Measurements from ENCODE around the gene WASF3. TPM values are rescaled to one million over a fixed set of nuclear protein-coding genes. Genes with fewer than 3 reads are reported as not detected.

Gene WASF3
- total RNA-seq, 4 donors from 2014 or later = 5.4 to 11.6 (median 7.6) TPM

GRCh38 chr13:26707122-26708006, 149.9 kb downstream of the WASF3 start:
- DNase-seq (no peak), ATAC-seq (no peak)
- in situ Hi-C loops (cut with MboI; ENCODE audit: low sequenced_read_pairs in 4 of 4) (loop anchor here in 1 of 4 donors (25.0 kb wide), 1 partner anchor 230 kb away; no protein-coding TSS in a partner anchor), intact Hi-C loops (cut with DNase I; ENCODE audit: low total_unique reads) (no loop called here)
- Histone ChIP-seq H3K27me3 (no peaks in the 10 kb centered on the region), H3K36me3 (no peaks in the 10 kb centered on the region), H3K9me3 (no peaks in the 10 kb centered on the region), H3K4me3 (no peak overlapping the region), H3K4me1 (no peaks in the 10 kb centered on the region), H3K27ac (no peak overlapping the region)
- TF ChIP-seq POLR2A (IDR thresholded peaks at IDR 0.05) (no peak), CTCF (IDR thresholded peaks at IDR 0.05 in 4 of 5, conservative IDR thresholded peaks at IDR 0.05 in 1 of 5) (peak in 2 of 5 experiments; percentile 25 to 38)

GRCh38 chr13:26708007-26708297, 150.5 kb downstream of the WASF3 start:
- H3K36me3 ChIP-seq = no peaks in the 10 kb centered on the region
- no peaks in the 10 kb centered on the region for H3K27me3 ChIP-seq
- ATAC-seq (no peak), DNase-seq (no peak)
- H3K4me1 ChIP-seq = no peaks in the 10 kb centered on the region
- intact Hi-C loops (cut with DNase I; ENCODE audit: low total_unique reads) = no loop called here
- no peaks in the 10 kb centered on the region for H3K9me3 ChIP-seq
- no peak overlapping the region for H3K4me3 ChIP-seq
- in situ Hi-C loops (cut with MboI; ENCODE audit: low sequenced_read_pairs in 4 of 4) = loop anchor here in 1 of 4 donors (25.0 kb wide), 1 partner anchor 229 kb away; no protein-coding TSS in a partner anchor
- H3K27ac ChIP-seq = no peak overlapping the region
- no peak for TF ChIP-seq POLR2A (IDR thresholded peaks at IDR 0.05)
- TF ChIP-seq CTCF (IDR thresholded peaks at IDR 0.05 in 4 of 5, conservative IDR thresholded peaks at IDR 0.05 in 1 of 5) = no peak

- Histone ChIP-seq H3K27me3 (no peaks in the 10 kb centered on the region), H3K36me3 (no peaks in the 10 kb centered on the region), H3K4me1 (no peaks in the 10 kb centered on the region), H3K9me3 (no peaks in the 10 kb centered on the region), H3K4me3 (no peak overlapping the region), H3K27ac (no peak overlapping the region)
- intact Hi-C loops (cut with DNase I; ENCODE audit: low total_unique reads) (no loop called here), in situ Hi-C loops (cut with MboI; ENCODE audit: low sequenced_read_pairs in 4 of 4) (loop anchor here in 1 of 4 donors (25.0 kb wide), 1 partner anchor 228 kb away; no protein-coding TSS in a partner anchor)
- TF ChIP-seq CTCF (IDR thresholded peaks at IDR 0.05 in 4 of 5, conservative IDR thresholded peaks at IDR 0.05 in 1 of 5) = no peak
- ATAC-seq = no peak
- DNase-seq = no peak
These were observed 152.0 kb downstream of the WASF3 start for GRCh38 chr13:26709461-26709860.

- H3K27me3 ChIP-seq = no peaks in the 10 kb centered on the region
- H3K9me3 ChIP-seq = no peaks in the 10 kb centered on the region
- H3K4me1 ChIP-seq = no peaks in the 10 kb centered on the region
- ATAC-seq (no peak), DNase-seq (no peak)
- no peaks in the 10 kb centered on the region for H3K36me3 ChIP-seq
- TF ChIP-seq POLR2A (IDR thresholded peaks at IDR 0.05) (no peak), CTCF (IDR thresholded peaks at IDR 0.05 in 4 of 5, conservative IDR thresholded peaks at IDR 0.05 in 1 of 5) (no peak)
- H3K27ac ChIP-seq = no peak overlapping the region
- H3K4me3 ChIP-seq = no peak overlapping the region
- in situ Hi-C loops (cut with MboI; ENCODE audit: low sequenced_read_pairs in 4 of 4) (loop anchor here in 1 of 4 donors (25.0 kb wide), 1 partner anchor 227 kb away; no protein-coding TSS in a partner anchor), intact Hi-C loops (cut with DNase I; ENCODE audit: low total_unique reads) (no loop called here)
These were observed 152.7 kb downstream of the WASF3 start for GRCh38 chr13:26710166-26710565.

Data from gastrocnemius medialis (tissue), 4 donors.